ENCODE measurements around the gene LNPEP. TPM values are rescaled to one million over a fixed set of nuclear protein-coding genes. Genes with fewer than 3 reads are reported as not detected.

LNPEP gene
- total and polyA plus RNA-seq, 10 of the 15 experiments (the other 5 are each of a cell fraction or from before 2014, with no cell fraction given) = 5.6 to 54.9 (median 25.0) TPM

DNA sequence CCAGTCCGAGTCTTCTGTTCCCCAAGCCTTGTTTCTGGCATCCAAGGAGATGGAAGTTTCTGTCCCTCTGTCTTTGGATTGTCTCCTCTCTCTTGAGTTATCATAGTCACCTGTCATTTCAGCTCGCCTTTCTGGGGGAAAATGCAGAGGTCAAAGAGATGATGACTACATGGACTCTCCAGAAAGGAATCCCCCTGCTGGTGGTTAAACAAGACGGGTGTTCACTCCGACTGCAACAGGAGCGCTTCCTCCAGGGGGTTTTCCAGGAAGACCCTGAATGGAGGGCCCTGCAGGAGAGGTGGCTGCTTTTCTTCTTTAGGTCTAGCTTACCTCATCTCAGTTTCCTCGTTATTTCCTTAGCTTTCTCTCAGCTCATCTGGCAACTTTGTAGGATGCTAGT, 34.5 kb upstream of the LNPEP start (continued):
- TF ChIP-seq, protein P1, sequence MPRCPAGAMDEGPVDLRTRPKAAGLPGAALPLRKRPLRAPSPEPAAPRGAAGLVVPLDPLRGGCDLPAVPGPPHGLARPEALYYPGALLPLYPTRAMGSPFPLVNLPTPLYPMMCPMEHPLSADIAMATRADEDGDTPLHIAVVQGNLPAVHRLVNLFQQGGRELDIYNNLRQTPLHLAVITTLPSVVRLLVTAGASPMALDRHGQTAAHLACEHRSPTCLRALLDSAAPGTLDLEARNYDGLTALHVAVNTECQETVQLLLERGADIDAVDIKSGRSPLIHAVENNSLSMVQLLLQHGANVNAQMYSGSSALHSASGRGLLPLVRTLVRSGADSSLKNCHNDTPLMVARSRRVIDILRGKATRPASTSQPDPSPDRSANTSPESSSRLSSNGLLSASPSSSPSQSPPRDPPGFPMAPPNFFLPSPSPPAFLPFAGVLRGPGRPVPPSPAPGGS (IDR thresholded peaks at IDR 0.05; ENCODE audit: borderline replicate concordance, insufficient read depth, low read depth, low read length, poor library complexity, severe bottlenecking) = no peak
- TF ChIP-seq POLR2AphosphoS5 (IDR thresholded peaks at IDR 0.05; ENCODE audit: low read length) (no peak), NR2C1 (IDR thresholded peaks at IDR 0.05) (no peak), ESRRA (IDR thresholded peaks at IDR 0.05; ENCODE audit: low read length) (no peak), SPI1 (IDR thresholded peaks at IDR 0.05; ENCODE audit: borderline replicate concordance, insufficient read depth, low read depth, low read length) (no peak), FOXM1 (IDR thresholded peaks at IDR 0.05; ENCODE audit: low read depth, low read length) (peak; percentile 41; the same call in 1 of the 2 replicates), BACH1 (IDR thresholded peaks at IDR 0.05; ENCODE audit: borderline replicate concordance) (no peak), SMC3 (IDR thresholded peaks at IDR 0.05; ENCODE audit: borderline replicate concordance, low read length) (peak; percentile 24; the same call in 1 of the 2 replicates), PAX8 (IDR thresholded peaks at IDR 0.05) (no peak), LARP7 (IDR thresholded peaks at IDR 0.05) (no peak), SRF (IDR thresholded peaks at IDR 0.05; ENCODE audit: low read depth in 2 of 2, low read length in 2 of 2) (no peak), CREB1 (IDR thresholded peaks at IDR 0.05; ENCODE audit: low read depth) (peak; percentile 27; the same call in 1 of the 2 replicates), JUNB (IDR thresholded peaks at IDR 0.05) (peak; percentile 12; the same call in 1 of the 2 replicates), RB1 (IDR thresholded peaks at IDR 0.05; ENCODE audit: borderline replicate concordance) (no peak)
- TF ChIP-seq, protein P2, sequence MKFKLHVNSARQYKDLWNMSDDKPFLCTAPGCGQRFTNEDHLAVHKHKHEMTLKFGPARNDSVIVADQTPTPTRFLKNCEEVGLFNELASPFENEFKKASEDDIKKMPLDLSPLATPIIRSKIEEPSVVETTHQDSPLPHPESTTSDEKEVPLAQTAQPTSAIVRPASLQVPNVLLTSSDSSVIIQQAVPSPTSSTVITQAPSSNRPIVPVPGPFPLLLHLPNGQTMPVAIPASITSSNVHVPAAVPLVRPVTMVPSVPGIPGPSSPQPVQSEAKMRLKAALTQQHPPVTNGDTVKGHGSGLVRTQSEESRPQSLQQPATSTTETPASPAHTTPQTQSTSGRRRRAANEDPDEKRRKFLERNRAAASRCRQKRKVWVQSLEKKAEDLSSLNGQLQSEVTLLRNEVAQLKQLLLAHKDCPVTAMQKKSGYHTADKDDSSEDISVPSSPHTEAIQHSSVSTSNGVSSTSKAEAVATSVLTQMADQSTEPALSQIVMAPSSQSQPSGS (IDR thresholded peaks at IDR 0.05; ENCODE audit: low read length) = peak; percentile 50
- TF ChIP-seq, protein P3, sequence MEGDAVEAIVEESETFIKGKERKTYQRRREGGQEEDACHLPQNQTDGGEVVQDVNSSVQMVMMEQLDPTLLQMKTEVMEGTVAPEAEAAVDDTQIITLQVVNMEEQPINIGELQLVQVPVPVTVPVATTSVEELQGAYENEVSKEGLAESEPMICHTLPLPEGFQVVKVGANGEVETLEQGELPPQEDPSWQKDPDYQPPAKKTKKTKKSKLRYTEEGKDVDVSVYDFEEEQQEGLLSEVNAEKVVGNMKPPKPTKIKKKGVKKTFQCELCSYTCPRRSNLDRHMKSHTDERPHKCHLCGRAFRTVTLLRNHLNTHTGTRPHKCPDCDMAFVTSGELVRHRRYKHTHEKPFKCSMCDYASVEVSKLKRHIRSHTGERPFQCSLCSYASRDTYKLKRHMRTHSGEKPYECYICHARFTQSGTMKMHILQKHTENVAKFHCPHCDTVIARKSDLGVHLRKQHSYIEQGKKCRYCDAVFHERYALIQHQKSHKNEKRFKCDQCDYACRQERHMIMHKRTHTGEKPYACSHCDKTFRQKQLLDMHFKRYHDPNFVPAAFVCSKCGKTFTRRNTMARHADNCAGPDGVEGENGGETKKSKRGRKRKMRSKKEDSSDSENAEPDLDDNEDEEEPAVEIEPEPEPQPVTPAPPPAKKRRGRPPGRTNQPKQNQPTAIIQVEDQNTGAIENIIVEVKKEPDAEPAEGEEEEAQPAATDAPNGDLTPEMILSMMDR (IDR thresholded peaks at IDR 0.05 in 2 of 3, conservative IDR thresholded peaks at IDR 0.05 in 1 of 3; ENCODE audit: control insufficient read depth in 2 of 3, extremely low read depth in 1 of 3, insufficient read depth in 1 of 3, low read depth in 3 of 3, low read length in 3 of 3) = peak in 2 of 3 experiments; percentile 18 to 33; a peak in 2 of 6 replicates
- TF ChIP-seq, protein P4, sequence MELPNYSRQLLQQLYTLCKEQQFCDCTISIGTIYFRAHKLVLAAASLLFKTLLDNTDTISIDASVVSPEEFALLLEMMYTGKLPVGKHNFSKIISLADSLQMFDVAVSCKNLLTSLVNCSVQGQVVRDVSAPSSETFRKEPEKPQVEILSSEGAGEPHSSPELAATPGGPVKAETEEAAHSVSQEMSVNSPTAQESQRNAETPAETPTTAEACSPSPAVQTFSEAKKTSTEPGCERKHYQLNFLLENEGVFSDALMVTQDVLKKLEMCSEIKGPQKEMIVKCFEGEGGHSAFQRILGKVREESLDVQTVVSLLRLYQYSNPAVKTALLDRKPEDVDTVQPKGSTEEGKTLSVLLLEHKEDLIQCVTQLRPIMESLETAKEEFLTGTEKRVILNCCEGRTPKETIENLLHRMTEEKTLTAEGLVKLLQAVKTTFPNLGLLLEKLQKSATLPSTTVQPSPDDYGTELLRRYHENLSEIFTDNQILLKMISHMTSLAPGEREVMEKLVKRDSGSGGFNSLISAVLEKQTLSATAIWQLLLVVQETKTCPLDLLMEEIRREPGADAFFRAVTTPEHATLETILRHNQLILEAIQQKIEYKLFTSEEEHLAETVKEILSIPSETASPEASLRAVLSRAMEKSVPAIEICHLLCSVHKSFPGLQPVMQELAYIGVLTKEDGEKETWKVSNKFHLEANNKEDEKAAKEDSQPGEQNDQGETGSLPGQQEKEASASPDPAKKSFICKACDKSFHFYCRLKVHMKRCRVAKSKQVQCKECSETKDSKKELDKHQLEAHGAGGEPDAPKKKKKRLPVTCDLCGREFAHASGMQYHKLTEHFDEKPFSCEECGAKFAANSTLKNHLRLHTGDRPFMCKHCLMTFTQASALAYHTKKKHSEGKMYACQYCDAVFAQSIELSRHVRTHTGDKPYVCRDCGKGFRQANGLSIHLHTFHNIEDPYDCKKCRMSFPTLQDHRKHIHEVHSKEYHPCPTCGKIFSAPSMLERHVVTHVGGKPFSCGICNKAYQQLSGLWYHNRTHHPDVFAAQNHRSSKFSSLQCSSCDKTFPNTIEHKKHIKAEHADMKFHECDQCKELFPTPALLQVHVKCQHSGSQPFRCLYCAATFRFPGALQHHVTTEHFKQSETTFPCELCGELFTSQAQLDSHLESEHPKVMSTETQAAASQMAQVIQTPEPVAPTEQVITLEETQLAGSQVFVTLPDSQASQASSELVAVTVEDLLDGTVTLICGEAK (IDR thresholded peaks at IDR 0.05; ENCODE audit: borderline replicate concordance) = no peak
- TF ChIP-seq, protein P5, sequence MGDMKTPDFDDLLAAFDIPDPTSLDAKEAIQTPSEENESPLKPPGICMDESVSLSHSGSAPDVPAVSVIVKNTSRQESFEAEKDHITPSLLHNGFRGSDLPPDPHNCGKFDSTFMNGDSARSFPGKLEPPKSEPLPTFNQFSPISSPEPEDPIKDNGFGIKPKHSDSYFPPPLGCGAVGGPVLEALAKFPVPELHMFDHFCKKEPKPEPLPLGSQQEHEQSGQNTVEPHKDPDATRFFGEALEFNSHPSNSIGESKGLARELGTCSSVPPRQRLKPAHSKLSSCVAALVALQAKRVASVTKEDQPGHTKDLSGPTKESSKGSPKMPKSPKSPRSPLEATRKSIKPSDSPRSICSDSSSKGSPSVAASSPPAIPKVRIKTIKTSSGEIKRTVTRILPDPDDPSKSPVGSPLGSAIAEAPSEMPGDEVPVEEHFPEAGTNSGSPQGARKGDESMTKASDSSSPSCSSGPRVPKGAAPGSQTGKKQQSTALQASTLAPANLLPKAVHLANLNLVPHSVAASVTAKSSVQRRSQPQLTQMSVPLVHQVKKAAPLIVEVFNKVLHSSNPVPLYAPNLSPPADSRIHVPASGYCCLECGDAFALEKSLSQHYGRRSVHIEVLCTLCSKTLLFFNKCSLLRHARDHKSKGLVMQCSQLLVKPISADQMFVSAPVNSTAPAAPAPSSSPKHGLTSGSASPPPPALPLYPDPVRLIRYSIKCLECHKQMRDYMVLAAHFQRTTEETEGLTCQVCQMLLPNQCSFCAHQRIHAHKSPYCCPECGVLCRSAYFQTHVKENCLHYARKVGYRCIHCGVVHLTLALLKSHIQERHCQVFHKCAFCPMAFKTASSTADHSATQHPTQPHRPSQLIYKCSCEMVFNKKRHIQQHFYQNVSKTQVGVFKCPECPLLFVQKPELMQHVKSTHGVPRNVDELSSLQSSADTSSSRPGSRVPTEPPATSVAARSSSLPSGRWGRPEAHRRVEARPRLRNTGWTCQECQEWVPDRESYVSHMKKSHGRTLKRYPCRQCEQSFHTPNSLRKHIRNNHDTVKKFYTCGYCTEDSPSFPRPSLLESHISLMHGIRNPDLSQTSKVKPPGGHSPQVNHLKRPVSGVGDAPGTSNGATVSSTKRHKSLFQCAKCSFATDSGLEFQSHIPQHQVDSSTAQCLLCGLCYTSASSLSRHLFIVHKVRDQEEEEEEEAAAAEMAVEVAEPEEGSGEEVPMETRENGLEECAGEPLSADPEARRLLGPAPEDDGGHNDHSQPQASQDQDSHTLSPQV (IDR thresholded peaks at IDR 0.05) = no peak

Data from GM12878 (cell line).